ENCODE data around the gene PSMD14. TPM values are rescaled to one million over a fixed set of nuclear protein-coding genes. Genes with fewer than 3 reads are reported as not detected.

Gene PSMD14
- total RNA-seq, 1 experiment from 2014 or later = 83.7 TPM

DNA sequence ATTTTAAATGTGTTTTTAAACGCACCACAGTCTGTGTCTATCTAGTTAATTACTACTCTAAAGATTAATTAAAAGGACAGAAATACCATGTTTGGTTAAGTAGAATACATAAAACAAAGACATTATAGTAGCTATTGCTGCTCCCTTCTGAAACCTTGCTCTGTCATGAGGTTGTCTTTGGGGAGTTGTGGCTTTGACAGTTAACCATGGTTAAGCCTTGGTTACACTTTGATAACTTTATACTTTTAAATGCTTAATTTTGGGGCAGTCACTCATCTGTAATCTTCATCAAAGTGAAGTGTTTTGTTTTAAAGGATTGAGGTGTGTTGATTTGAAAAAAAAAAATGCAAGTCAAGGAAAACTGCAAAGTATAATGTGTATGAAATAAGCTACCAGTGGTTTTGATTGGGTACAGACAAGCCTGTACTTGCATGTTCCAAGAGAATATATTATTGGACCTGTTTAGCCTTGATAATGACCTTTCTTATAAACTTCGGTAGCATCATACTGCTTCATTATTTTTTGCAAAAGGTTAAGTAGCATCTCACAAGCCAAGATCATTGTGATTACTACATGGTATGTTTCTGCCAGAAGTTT is 78.1 kb downstream of the PSMD14 start:
- no CpG with 5 or more reads among the region's 2 CpGs for WGBS (ENCODE audit: extremely low coverage, insufficient read length, low lambda C conversion rate)
- Histone ChIP-seq H3K4me1 (ENCODE audit: insufficient read depth, low read length) (no peaks in the 10 kb centered on the region), H3K79me1 (ENCODE audit: insufficient read depth, low read depth, low read length, poor library complexity, severe bottlenecking) (no peaks in the 10 kb centered on the region), H2AK5ac (ENCODE audit: insufficient read length, low read length) (no peak overlapping the region), H4K8ac (replicated peaks; ENCODE audit: insufficient read length, low read depth, low read length) (no peak overlapping the region), H3K27ac (ENCODE audit: insufficient read length, low read depth, low read length) (no peak overlapping the region), H3K4ac (ENCODE audit: low read depth, low read length) (no peak overlapping the region), H3K14ac (ENCODE audit: insufficient read depth, low read length) (no peak overlapping the region), H2AFZ (ENCODE audit: low read length) (no peak overlapping the region), H2BK12ac (ENCODE audit: insufficient read length, low read depth, low read length) (no peak overlapping the region), H4K91ac (ENCODE audit: insufficient read length, low read depth, low read length) (no peak overlapping the region), H3K18ac (ENCODE audit: insufficient read length, low read depth, low read length) (no peak overlapping the region), H4K5ac (ENCODE audit: insufficient read length, low read depth, low read length) (no peak overlapping the region), H2BK120ac (ENCODE audit: low read depth, low read length, poor library complexity, severe bottlenecking) (no peak overlapping the region), H2BK20ac (ENCODE audit: low read depth, low read length, poor library complexity, severe bottlenecking) (no peak overlapping the region), H3T11ph (ENCODE audit: low read length) (no peak overlapping the region), H3K9ac (ENCODE audit: extremely low read depth, insufficient read length, low read length) (no peak overlapping the region), H3K4me2 (ENCODE audit: insufficient read depth, insufficient read length, low read length) (no peak overlapping the region), H3K79me2 (ENCODE audit: insufficient read depth, low read length) (no peaks in the 10 kb centered on the region), H4K20me1 (ENCODE audit: control insufficient read depth, insufficient read depth, insufficient read length) (no peaks in the 10 kb centered on the region), H2BK5ac (ENCODE audit: insufficient read length, low read length) (no peak overlapping the region), H3K56ac (ENCODE audit: insufficient read length, low read depth, low read length) (no peak overlapping the region), H3K23ac (ENCODE audit: insufficient read length, low read depth, low read length) (no peak overlapping the region), H3K23me2 (ENCODE audit: insufficient read length, low read depth, low read length, poor library complexity, severe bottlenecking) (no peaks in the 10 kb centered on the region), H2BK15ac (ENCODE audit: low read depth, low read length) (no peak overlapping the region), H3K27me3 (ENCODE audit: insufficient read depth, low read length) (no peaks in the 10 kb centered on the region), H3K9me3 (ENCODE audit: control insufficient read depth, low read depth, low read length) (no peaks in the 10 kb centered on the region)
- H3K4me1 Mint-ChIP-seq = peaks cover 0 to 3% of the 10 kb centered on the region in 2 experiments; a peak in 1 of 4 replicates
- H3K4me3 Mint-ChIP-seq = no peak overlapping the region
- H3K27me3 Mint-ChIP-seq (ENCODE audit: low read depth) = no peaks in the 10 kb centered on the region
- DNase-seq = no peak
- H3K9me3 Mint-ChIP-seq = no peaks in the 10 kb centered on the region
- TF ChIP-seq, protein P1, sequence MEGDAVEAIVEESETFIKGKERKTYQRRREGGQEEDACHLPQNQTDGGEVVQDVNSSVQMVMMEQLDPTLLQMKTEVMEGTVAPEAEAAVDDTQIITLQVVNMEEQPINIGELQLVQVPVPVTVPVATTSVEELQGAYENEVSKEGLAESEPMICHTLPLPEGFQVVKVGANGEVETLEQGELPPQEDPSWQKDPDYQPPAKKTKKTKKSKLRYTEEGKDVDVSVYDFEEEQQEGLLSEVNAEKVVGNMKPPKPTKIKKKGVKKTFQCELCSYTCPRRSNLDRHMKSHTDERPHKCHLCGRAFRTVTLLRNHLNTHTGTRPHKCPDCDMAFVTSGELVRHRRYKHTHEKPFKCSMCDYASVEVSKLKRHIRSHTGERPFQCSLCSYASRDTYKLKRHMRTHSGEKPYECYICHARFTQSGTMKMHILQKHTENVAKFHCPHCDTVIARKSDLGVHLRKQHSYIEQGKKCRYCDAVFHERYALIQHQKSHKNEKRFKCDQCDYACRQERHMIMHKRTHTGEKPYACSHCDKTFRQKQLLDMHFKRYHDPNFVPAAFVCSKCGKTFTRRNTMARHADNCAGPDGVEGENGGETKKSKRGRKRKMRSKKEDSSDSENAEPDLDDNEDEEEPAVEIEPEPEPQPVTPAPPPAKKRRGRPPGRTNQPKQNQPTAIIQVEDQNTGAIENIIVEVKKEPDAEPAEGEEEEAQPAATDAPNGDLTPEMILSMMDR (conservative IDR thresholded peaks at IDR 0.05) = no peak
- H3K27ac Mint-ChIP-seq = no peak overlapping the region; a peak in 1 of 7 replicates
- H3K36me3 Mint-ChIP-seq (ENCODE audit: insufficient read depth in 1 of 3, low read depth in 3 of 3) = peaks cover 0 to 3% (median 2%) of the 10 kb centered on the region in 3 experiments; a peak in 4 of 7 replicates
